Amniotic epithelial cell (primary cell): ENCODE measurements around the gene CLEC18C.
"Not testable (repeated sequence)": the region's sequence is repeated elsewhere in the genome, so short reads cannot be mapped to it uniquely, and the experiment has no call there.

Experiments
- DNase-seq: peaks from one replicate; pipeline ENCODE4 v3.0.0-alpha.2; 2010; ENCODE audit warnings: low read depth

CLEC18C gene

DNA sequence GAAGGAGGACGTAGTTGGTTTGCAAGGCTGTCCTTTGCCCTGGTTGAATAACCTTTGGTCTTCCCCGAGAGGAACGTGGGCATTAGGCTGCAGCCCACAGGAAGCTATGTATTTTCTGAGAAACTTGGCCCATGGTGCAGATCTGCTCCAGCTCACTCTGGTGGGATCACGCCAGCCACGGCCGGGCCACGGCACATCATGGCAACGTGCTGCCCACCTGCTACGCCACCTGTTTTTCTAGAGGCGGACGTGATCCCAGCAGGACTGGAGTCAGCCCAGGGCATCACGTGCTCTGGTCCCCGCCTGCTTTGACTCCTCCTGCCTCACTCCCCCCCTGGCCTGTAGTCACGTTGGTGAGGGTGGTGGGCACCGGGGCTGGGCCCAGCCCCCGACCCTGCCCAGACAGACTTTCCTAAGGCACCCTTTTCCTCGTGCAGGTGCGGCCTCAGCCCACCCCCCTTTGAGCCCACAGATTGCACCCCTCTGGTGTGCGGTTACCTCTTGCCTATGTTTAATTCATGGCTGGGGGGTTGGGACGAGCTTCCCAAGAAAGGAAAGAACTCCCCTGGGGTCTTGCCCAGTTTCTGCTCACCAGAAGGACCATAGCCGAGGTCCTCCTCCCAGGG is at the start of gene CLEC18C:
Gene CLEC18C, plus strand, starts transcription at position 576 of the 626 bp plus-strand sequence. CDS start 492 bp downstream, outside the sequence.
- DNase-seq, result not testable (repeated sequence)

DNA sequence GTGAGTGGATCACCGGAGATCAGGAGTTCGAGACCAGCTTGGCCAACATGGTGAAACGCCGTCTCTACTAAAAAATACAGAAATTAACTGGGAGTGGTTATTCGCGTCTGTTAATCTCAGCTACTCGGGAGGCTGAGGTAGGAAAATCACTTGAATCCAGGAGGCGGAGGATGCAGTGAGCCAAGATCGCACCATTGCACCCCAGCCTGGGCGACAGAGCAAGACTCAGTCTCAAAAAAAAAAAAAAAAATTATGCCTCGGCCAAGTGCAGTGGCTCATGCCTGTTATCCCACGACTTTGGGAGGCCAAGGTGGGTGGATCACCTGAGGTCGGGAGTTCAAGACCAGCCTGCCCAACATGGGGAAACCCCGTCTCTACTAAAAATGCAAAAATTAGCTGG is 49.8 kb upstream of the CLEC18C start:
- DNase-seq, result not testable (repeated sequence)

DNA sequence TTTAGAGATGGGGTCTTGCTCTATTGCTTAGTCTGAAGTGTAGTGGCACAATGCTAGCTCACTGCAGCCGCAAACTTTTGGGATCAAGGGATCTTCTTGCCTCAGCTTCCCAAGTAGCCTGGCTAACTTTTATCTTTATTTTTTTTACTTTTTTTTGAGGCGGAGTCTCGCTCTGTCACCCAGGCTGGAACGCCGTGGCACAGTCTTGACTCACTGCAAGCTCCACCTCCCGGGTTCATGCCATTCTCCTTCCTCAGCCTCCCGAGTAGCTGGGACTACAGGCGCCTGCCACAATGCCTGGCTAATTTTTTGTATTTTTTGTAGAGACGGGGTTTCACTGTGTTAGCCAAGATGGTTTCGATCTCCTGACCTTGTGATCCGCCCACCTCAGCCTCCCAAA is 47.4 kb upstream of the CLEC18C start:
- DNase-seq, result not testable (repeated sequence)

DNA sequence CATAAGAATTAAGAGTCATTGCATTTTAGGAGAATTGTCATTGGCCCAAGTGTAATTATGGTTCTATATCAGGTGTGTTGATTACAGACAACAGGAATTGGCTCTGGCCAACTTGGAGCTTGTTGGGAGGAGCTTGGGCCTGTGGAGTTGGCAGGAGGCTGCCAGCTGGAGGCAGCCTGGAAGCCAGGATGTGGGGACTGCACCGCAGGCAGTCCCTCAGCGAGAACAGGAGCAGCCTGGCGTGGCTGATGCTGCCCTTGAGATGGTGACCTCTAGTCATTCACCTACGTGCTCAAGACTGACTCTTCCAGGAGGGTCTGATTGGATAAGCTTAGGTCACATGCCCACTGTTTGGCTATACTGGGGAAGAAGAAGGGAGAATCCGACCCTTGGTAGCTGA is 45.9 kb upstream of the CLEC18C start:
- DNase-seq, result not testable (repeated sequence)

DNA sequence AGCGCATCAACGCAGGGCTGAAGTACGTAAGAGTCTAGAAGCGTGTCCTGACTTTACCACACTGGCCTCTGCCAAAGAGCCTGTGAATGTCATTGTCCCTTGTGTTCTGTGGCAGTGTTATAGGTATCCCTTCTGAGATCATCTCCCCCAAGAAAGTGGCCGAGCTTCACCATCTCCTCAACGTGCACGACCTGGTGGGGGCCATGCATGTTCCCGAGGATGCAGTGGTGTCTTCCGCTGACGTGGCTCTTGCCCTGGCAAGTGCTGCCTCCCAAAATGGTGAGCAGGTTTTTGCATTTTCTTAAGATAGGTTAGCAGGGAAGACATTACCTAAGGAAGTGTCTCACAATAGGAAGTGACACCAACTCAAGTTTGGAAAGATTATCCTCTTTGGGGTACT is 44.7 kb upstream of the CLEC18C start:
- not testable (repeated sequence) for DNase-seq

DNA sequence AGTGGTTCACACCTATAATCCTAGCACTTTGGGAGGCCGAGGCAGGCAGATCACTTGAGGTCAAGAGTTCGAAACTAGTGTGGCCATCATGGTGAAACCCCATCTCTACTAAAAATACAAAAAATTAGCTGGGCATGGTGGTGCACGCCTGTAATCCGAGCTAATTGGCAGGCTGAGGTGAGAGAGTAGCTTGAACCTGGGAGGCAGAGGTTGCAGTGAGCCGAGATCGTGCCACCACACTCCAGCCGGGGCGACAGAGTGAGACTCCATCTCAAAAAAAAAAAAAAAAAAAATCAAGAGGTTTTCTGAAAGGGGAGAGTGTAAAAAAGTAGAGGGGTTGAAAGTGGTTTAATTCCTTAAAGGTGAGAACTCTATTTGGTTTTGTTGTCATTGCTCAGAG is 37.8 kb upstream of the CLEC18C start:
- DNase-seq, result not testable (repeated sequence)

DNA sequence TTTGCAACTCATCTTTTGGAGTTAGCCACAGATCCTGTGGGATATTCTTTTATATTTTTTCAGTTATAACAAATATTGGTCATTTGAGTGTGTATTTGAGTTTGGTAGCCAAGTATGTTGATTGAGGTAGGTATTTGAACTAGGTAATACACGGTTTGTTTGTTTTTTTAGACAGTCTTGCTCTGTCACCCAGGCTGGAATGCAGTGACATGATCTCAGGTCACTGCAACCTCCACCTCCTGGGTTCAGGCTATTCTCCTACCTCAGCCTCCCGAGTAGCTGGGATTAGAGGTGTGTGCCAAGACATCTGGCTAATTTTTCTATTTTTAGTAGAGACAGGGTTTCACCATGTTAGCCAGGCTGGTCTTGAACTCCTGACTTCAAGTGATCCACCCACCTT is 37.0 kb upstream of the CLEC18C start:
- DNase-seq, result not testable (repeated sequence)

DNA sequence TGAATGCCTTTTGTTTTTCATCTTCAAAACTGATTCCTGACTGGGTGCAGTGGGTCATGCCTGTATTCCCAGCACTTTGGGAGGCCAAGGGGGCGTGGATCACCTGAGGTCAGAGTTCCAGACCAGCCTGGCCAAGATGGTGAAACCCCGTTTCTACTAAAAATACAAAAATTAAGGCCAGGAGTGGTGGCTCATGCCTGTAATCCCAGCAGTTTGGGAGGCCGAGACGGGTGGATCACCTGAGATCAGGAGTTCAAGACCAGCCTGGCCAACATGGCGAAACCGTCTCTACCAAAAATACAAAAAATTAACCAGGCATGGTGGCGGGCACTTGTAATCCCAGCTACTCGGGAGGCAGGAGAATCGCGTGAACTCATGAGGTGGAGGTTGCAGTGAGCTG is 30.8 kb upstream of the CLEC18C start:
- not testable (repeated sequence) for DNase-seq

DNA sequence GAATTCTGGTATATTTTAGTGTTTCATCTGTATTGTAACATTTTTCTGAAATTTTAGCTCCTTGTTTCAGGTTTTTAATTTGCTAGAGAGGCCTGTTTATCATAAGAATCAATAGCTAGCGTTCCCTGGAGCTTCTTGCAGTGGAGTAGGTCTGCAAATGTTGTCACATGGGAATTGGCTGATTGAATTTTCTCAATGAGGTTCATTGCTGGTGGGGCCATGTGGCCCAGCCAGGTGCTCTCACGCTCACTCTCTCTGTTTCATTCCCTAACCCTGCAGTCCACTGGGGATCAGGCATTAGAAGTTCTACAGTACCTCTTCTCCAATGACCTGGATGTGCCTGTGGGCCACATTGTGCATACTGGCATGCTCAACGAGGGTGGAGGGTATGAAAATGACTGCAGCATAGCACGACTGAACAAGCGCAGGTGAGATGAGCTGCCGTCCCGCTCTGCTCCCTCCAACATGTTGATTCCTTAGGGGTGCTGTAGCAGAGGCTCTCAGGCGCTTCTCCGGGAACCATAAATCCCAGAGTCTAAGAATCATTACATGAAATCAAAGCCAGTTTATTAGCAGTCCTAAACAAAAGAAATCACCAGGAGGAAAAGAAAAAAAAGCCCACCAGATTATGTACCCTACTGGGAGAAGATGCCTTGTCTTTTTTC is 30.2 kb upstream of the CLEC18C start:
- DNase-seq, result not testable (repeated sequence)

DNA sequence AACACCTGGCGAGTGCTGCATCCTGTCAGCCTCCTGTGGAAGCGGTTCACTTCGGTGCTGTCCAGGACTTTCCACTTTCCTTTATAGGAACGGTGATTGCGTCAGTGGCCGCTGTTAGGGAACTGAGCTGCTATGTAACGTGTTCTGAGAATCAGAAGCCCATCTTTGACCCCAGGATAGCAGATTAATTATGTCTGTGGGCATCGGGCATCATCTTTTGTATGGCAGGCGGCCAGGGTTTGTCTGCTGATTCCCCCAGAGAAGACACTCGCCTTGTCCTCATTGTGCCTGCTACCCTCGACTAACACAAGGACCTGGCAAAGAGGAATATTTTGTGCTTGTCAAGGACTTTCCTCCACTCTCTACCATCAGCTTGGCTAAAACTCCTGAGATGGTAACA is 25.7 kb upstream of the CLEC18C start:
- not testable (repeated sequence) for DNase-seq

DNA sequence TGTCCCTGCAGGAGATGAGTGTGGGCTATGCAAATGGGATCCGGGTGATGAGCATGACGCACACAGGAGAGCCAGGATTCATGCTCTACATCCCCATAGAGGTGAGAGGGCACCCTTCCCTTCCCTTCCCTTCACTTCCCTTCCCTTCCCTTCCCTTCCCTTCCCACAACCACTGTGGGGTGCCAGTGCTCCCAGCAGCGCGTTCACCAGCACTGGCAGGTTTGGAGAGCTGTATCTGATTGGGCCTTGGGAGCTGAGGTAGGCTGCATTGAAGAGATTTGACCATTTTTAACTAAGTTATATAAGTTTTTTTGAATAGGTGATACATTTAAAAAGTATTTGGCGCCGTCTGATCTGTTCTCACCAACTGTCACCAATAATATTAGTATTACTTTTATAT is 25.1 kb upstream of the CLEC18C start:
- not testable (repeated sequence) for DNase-seq

DNA sequence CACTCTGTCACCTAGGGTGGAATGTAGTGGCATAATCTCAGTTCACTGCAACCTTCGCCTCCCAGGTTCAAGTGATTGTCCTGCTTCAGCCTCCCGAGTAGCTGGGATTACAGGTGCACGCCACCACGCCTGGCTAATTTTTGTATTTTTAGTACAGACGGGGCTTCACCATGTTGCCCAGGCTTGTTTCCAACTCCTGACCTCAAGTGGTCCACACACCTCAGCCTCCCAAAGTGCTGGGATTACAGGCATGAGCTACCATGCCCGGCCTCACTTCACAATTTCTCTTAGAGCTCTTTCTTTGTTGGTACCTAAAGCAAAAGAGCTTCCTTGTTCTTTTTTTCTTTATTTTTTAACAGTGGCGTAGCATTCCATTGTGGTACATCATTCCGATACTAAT is 24.3 kb upstream of the CLEC18C start:
- DNase-seq, result not testable (repeated sequence)

DNA sequence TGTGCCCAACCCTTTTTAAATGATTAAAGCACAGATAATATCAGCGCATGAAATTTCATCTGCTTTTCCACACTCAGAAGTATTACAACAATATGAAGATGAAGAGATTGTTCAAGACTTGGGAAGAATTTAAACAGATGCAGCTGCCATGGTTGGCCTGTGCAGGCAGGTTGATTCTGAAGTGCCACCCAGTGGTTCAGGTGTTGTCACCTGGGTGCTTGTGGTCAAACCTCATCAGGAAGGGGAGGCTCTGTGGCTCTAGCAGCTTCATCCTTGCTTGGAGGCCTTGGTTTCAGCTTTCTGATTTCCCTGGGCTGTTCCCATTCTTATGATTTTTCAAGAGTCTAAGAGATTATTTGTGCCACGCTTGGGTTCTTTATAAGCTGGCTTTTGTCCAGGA is 22.2 kb upstream of the CLEC18C start:
- no peak for DNase-seq

DNA sequence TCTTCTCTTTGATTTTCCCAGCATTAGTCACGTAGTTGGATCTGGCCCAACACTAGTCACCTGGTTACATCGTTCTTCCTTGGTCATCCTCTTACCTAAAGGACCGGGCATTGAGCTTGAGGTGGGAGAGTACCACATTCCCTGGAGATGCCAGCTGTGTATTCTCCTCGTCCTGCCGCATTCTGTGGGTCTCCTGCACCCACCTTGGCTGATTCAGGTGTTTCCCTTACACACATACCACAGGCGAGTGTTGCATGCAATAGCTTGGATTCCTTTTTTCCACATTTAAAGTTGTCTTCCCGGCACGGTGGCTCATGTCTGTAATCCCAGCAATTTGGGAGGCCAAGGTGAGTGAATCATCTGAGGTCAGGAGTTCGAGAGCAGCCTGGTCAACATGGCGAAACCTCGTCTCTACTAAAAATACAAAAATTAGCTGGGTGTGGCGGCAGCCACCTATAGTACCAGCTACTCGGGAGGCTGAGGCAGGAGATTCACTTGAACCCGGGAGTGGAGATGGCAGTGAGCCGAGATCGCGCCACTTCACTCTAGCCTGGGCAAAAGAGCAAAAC is 21.6 kb upstream of the CLEC18C start:
- DNase-seq, result peak; percentile 15

DNA sequence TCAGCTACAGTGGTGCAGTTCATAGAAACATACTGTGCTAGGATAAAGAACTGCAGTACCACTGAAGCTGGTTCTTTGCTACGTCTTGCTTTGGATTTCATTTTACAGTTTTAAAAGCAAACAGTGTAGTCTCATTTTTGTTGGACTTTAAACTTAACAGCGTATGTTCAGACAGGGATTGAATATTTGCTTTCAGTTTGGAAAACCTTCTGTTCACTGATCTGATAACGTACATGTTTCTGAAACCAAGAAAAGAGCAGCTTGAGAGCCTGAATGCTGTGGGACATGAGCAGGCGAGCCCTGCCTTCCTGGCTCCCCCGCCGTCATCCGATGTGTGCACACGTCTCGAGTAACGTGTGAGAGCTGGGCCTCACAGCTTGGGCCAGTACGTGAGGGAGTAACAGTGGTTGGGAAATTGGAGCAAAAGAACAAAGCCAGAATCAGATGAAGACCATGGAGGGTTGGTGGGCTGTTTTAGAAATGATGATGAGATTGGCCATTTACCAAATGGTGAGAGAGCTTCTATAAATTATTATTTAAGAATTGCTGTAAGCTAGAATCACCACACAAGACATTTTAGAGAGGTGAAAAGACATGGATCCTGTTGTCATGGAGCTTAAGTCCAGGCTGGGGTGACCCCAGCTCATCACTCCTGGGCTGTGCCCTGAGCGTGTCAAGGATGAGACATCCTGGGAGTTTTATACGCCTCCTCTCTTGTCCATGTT is 20.8 kb upstream of the CLEC18C start:
- DNase-seq, result no peak

DNA sequence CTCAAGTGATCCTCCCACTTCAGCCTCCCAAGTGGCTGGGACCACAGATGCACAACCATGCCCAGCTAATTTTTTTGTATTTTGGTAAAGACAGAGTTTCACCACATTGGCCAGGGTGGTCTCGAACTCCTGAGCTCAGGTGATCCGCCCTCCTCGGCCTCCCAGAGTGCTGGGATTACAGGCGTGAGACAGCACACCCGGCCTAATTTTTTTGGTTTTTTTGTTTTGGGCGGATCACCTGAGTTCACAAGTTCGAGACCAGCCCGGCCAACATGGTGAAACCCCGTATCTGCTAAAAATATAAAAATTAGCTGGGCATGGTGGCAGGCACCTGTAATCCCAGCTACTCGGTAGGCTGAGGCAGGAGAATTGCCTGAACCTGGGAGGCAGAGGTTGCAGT is 18.9 kb upstream of the CLEC18C start:
- DNase-seq, result not testable (repeated sequence)

DNA sequence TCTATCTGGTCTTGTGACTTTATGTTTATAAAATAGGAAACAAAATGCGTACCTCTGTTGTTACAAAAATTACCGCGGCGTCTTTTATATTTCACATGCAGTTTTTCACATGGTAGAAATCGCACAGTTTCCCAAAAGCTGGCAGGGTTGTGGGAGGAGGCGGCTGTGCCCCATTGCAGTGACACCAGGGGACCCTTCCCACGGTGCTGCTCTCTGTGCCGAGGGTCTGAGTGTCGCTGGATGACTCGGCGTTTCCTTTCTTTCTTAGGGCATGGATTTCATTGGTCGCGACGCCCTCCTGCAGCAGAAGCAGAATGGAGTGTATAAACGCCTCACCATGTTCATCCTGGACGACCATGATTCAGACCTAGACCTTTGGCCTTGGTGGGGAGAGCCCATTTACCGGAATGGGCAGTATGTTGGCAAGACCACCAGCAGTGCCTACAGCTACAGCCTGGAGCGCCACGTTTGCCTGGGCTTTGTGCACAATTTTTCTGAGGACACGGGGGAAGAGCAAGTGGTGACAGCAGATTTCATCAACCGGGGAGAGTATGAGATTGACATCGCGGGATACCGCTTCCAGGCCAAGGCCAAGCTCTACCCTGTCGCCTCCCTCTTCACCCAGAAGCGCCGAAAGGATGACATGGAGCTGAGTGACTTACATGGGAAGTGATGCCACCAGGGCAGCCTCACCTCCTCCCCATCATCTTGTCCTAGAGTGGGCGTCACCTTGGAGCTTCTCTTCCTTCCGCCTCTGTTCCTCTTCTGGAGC is 17.2 kb upstream of the CLEC18C start:
- DNase-seq, result no peak

DNA sequence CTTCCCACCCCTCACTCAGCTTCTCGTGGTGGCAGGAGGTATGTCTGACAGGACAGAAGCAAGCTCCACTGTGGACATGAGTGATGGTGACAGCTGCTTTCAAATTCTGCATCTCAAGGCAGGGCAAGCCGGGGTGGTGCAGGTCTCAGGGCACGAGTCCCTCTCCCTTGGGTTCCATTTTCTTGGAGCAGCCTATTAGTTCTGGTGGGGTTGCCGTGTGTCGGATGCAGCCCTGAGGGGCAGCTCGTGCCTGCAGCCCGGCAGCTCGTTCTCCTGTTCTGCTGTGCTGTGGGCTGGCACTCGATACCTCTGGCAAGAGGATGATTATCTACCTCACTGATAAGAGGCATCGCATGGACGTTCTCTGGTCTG is 16.5 kb upstream of the CLEC18C start:
- DNase-seq, result no peak

DNA sequence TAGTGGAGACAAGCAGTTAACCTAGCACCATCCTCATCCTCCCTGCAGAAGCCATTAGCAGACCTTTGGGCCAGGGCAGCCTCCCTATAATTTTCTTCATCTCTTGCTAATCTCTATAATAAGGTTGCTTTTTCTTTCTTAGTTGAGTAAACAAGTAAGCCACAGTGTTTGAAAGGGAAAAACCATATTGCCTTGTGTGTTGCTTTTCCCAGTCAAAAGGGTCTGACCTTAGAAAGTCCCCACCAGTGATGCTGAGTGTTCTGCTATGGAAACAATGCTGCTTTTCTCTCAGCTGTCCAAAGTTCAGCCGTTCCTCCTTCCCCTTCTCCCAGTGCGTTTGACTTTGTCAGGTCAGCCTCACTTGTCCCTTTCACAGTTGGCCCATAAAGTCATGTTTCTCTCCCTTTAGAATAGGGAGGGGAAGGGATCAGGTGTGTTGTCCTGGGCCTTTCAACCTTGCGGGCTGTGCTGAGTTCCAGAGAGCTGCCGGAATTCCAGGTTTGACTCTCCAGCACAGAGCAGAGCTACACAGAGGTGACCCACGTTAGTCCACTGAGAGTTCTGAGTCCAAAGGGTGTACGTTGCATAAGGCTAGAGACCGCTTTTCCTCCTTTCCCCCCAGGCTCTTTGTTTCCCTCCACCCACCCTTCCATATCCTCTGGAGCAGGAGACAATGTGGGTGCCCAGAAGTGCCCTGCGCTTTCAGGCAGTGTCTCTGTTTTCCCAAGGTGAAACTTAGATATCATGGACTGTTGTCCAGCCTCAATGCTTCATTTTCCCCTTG is 15.9 kb upstream of the CLEC18C start:
- no peak for DNase-seq

DNA sequence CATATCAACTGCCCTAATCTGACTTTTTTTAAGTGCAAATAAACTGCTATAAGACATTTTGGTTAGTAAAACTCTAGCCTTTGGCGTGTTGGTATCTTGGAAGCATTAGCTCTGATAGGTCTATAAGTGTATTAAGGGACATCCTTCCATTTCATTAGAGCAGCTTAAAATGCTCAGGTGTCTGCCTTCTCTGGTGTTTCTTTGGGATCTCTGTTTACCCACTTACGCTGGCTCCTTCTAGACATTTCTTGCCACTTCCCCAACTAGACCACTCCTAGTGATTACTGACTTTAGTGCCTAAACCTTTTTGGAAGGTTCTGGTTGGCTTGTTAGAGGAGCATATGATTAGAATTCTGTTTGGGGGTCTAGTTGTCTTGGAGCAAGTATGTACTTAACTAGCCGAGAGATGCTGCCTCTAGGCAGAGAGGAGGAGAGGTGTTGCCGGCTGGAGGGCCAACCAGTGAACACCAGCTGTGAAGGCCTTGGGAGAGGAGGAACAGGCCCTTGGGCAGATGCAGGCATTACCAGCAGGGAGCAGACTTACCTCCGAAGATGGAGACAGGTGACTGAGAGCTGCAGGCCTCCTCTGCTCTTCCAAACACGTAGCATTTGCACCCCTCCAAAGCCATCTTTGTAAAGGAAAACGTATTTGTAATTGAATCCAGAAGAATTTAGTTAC is 15.2 kb upstream of the CLEC18C start:
- DNase-seq, result no peak
